Measurements from ENCODE around the gene WSB1.

Gene WSB1

GRCh38 chr17:27339836-27340550 lies 46.1 kb downstream of the WSB1 start:
- DNase-seq: no peak

GRCh38 chr17:27340575-27340974 lies 46.7 kb downstream of the WSB1 start:
- DNase-seq: no peak

- no peak for DNase-seq
These were observed 47.1 kb downstream of the WSB1 start for GRCh38 chr17:27341041-27341471.

GRCh38 chr17:27342059-27342458 lies 48.1 kb downstream of the WSB1 start:
- no peak for DNase-seq

GRCh38 chr17:27343294-27343693 lies 49.4 kb downstream of the WSB1 start:
- no peak for DNase-seq

GRCh38 chr17:27343977-27344607 lies 50.2 kb downstream of the WSB1 start:
- no peak for DNase-seq

GRCh38 chr17:27345141-27345904 lies 51.4 kb downstream of the WSB1 start:
- DNase-seq: no peak

GRCh38 chr17:27346228-27346899 lies 52.5 kb downstream of the WSB1 start:
- no peak for DNase-seq

GRCh38 chr17:27348196-27348595 lies 54.3 kb downstream of the WSB1 start:
- no peak for DNase-seq

GRCh38 chr17:27349540-27350021 lies 55.7 kb downstream of the WSB1 start:
- DNase-seq: no peak

- DNase-seq: no peak
These were observed 57.8 kb downstream of the WSB1 start for GRCh38 chr17:27351759-27352158.

- DNase-seq: no peak
These were observed 58.6 kb downstream of the WSB1 start for GRCh38 chr17:27352448-27353032.

GRCh38 chr17:27353033-27353460 lies 59.1 kb downstream of the WSB1 start:
- peak in 1 of 3 experiments; percentile 35 for DNase-seq

GRCh38 chr17:27353461-27354050 lies 59.6 kb downstream of the WSB1 start:
- peak; percentile 65 to 90 (median 89) for DNase-seq

- DNase-seq: peak in 1 of 3 experiments; percentile 63
These were observed 60.2 kb downstream of the WSB1 start for GRCh38 chr17:27354051-27354490.

GRCh38 chr17:27354491-27355081 lies 60.7 kb downstream of the WSB1 start:
- peak in 1 of 3 experiments; percentile 61 for DNase-seq

- no peak for DNase-seq
These were observed 61.5 kb downstream of the WSB1 start for GRCh38 chr17:27355419-27355818.

GRCh38 chr17:27356091-27356705 lies 62.3 kb downstream of the WSB1 start:
- peak in 1 of 3 experiments; percentile 42 for DNase-seq

GRCh38 chr17:27357236-27357635 lies 63.3 kb downstream of the WSB1 start:
- no peak for DNase-seq

GRCh38 chr17:27360507-27360906 lies 66.6 kb downstream of the WSB1 start:
- no peak for DNase-seq

- no peak for DNase-seq
These were observed 67.8 kb downstream of the WSB1 start for GRCh38 chr17:27361695-27362094.
